Thyroid gland (tissue), 4 donors: ENCODE measurements around the gene CEP170. TPM values are rescaled to one million over a fixed set of nuclear protein-coding genes. Genes with fewer than 3 reads are reported as not detected.

Experiments used
- DNase-seq, 2 donors: peaks; one replicate each; pipeline ENCODE4 v3.0.0-alpha.2; 2019
- H3K27ac ChIP-seq, 3 donors: fragments of 200-600 bp; sonication (generic); 1 replicate in 2 of 3; 2 replicates in 1 of 3; pipeline ENCODE4 v1.5.1; 2016 to 2019; ENCODE audit warnings: mild to moderate bottlenecking in 1 of 3, moderate library complexity in 1 of 3
- H3K27me3 ChIP-seq: fragments of 200-600 bp; sonication (generic); one replicate; pipeline ENCODE4 v1.5.1; 2019
- H3K36me3 ChIP-seq, 2 donors: fragments of 200-600 bp; sonication (generic); one replicate each; pipeline ENCODE4 v1.5.1; 2016 to 2019
- H3K4me1 ChIP-seq, 2 donors: fragments of 200-600 bp; sonication (generic); one replicate each; pipeline ENCODE4 v1.5.1; 2017 to 2019
- H3K4me3 ChIP-seq, 3 donors: fragments of 200-600 bp; sonication (generic); replicated peaks in 1 of 3; 1 replicate in 2 of 3; 2 replicates in 1 of 3; pipeline ENCODE4 v1.5.1; 2016; ENCODE audit warnings: mild to moderate bottlenecking in 1 of 3
- H3K9me3 ChIP-seq: fragments of 200-600 bp; sonication (generic); one replicate; pipeline ENCODE4 v1.5.1; 2017
- POLR2A ChIP-seq, 2 donors: fragments of 450-650 bp; IDR thresholded peaks; one replicate each; pipeline ENCODE4 v1.6.1; 2017; ENCODE audit warnings: antibody characterized with exemption in 2 of 2, mild to moderate bottlenecking in 2 of 2, moderate library complexity in 1 of 2
- WGBS, 2 donors: methylation state at CpG; one replicate each; pipeline ENCODE4 v1.1.5; 2017; 5-methylcytosine and 5-hydroxymethylcytosine counted together
- intact Hi-C: fragments of 100-400 bp; cut with DNase I; formaldehyde crosslinking; loops from one replicate; pipeline ENCODE4 v1.15.1; 2023
- total RNA-seq, 4 donors: library from RNA; depleted of rRNA; stranded (reverse); fragments of >200 nt; gene quantifications; one replicate each; pipeline ENCODE4 v1.2.3, GENCODE V29; 2016
- TF ChIP-seq, protein P1 (sequence below), 6 experiments: fragments of 200-600 bp in 3 of 6; fragments of 450-650 bp in 3 of 6; sonication (generic) in 3 of 6; IDR thresholded peaks; one replicate each; pipeline ENCODE4 v1.5.1; 2016 to 2019; ENCODE audit warnings: antibody characterized with exemption in 6 of 6, mild to moderate bottlenecking in 2 of 6, inconsistent platforms in 1 of 6, moderate library complexity in 1 of 6

The CEP170 gene
- total RNA-seq, 4 donors from 2014 or later: 62.8 to 93.8 (median 75.3) TPM

DNA sequence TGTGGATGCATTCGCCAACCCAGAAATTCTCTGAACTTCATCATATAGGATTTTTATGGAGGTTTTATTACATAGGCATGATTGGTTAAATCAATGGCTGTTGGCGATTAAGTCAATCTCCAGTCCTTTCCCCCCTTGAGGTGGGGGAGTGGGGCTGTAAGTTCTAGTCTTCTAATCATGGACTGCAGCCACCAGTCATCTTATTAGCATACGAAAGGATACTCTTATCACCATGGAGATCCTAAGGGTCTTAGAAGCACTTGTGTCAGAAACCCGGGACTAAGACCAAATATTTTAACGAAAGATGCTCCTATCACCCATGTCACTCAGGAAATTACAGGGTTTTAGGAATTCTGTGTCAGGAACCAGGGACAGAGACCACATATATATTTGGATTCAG, 37.0 kb upstream of the CEP170 start:
- WGBS, 2 donors: 87 to 88% methylated on average over 5 of the region's 5 CpGs
- no peak overlapping the region for H3K4me3 ChIP-seq
- no peak for TF ChIP-seq POLR2A (IDR thresholded peaks at IDR 0.05)
- TF ChIP-seq, protein P1, sequence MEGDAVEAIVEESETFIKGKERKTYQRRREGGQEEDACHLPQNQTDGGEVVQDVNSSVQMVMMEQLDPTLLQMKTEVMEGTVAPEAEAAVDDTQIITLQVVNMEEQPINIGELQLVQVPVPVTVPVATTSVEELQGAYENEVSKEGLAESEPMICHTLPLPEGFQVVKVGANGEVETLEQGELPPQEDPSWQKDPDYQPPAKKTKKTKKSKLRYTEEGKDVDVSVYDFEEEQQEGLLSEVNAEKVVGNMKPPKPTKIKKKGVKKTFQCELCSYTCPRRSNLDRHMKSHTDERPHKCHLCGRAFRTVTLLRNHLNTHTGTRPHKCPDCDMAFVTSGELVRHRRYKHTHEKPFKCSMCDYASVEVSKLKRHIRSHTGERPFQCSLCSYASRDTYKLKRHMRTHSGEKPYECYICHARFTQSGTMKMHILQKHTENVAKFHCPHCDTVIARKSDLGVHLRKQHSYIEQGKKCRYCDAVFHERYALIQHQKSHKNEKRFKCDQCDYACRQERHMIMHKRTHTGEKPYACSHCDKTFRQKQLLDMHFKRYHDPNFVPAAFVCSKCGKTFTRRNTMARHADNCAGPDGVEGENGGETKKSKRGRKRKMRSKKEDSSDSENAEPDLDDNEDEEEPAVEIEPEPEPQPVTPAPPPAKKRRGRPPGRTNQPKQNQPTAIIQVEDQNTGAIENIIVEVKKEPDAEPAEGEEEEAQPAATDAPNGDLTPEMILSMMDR (IDR thresholded peaks at IDR 0.05): no peak
- H3K9me3 ChIP-seq: no peaks in the 10 kb centered on the region
- no peak for DNase-seq
- H3K4me1 ChIP-seq: peaks cover 4 to 8% of the 10 kb centered on the region in 2 donors
- H3K27ac ChIP-seq: no peak overlapping the region
- H3K36me3 ChIP-seq: no peaks in the 10 kb centered on the region
- intact Hi-C loops: no loop called here
- no peaks in the 10 kb centered on the region for H3K27me3 ChIP-seq

DNA sequence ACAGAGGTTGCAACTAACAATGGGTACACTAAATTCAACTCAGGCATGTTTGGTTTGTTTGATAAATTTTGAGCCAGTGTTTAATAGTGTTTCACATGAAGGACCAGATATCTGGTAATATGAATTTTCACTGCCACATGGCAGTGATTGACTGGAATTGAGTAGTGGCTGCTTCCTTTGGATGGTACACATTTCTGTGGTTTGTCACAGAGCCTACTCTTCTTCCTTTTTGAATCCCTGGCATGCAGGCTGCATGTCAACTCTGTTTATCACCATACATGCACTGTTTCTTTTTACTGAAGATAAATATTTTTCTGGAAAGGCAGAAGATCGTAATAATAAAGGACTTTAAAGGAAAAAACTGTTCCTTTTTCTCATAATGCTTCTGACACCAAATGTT, 36.2 kb upstream of the CEP170 start:
- WGBS, 2 donors: 88 to 98% methylated on average over 1 of the region's 1 CpG

DNA sequence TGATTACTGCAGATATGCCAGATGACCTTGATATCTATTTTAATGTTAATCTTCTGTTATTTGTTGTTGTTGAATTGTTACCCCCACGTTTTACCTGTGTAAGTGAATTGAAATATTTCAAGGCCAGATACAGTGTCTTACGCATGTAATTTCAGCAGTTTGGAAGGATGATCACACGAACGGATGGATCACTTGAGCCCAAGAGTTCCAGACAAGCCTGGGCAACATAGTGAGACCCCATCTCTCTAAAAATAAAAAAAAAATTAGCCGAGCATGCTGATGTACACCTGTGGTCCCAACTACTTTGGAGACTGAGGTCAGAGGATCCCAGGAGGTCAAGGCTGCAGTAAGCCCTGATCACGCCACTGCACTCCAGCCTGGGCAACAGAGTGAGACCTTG, 33.0 kb upstream of the CEP170 start:
- Histone ChIP-seq H3K27me3 (no peaks in the 10 kb centered on the region), H3K4me1 (peaks cover 9 to 12% of the 10 kb centered on the region in 2 donors), H3K9me3 (no peaks in the 10 kb centered on the region), H3K27ac (peak overlapping the region in 1 of 3 donors; percentile 52), H3K4me3 (no peak overlapping the region), H3K36me3 (no peaks in the 10 kb centered on the region)
- 89 to 93% methylated on average over 6 of the region's 6 CpGs for WGBS, 2 donors
- no peak for DNase-seq
- TF ChIP-seq POLR2A (IDR thresholded peaks at IDR 0.05): no peak
- TF ChIP-seq, protein P1 (IDR thresholded peaks at IDR 0.05): no peak
- intact Hi-C loops: no loop called here

More for the DNA sequence above, 36.2 kb upstream of the CEP170 start:
- intact Hi-C loops: no loop called here
- Histone ChIP-seq H3K27ac (no peak overlapping the region), H3K4me3 (no peak overlapping the region), H3K9me3 (no peaks in the 10 kb centered on the region), H3K4me1 (peaks cover 9 to 12% of the 10 kb centered on the region in 2 donors), H3K27me3 (no peaks in the 10 kb centered on the region), H3K36me3 (no peaks in the 10 kb centered on the region)
- no peak for TF ChIP-seq POLR2A (IDR thresholded peaks at IDR 0.05)
- TF ChIP-seq, protein P1 (IDR thresholded peaks at IDR 0.05): no peak
- no peak for DNase-seq

DNA sequence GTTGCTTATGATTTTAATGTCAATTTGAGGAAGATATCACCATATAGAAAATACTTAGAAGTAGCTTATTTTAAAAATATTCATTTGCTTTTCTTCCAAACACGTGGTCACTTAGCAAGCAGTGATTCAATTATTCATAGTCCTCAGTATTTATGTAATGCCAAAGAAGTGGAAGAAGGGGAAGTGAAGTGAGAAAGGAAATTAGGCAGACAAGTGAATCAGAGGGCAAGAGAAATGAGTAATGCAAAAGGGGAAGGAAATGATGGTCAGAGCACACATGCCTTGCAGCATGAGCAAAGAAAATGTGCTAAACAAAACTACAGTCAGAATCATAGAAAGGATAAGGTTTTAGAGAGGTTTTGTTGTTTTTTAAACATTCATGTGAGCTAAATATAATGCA, 32.6 kb upstream of the CEP170 start:
- Histone ChIP-seq H3K36me3 (no peaks in the 10 kb centered on the region), H3K4me3 (no peak overlapping the region), H3K9me3 (no peaks in the 10 kb centered on the region), H3K4me1 (peaks cover 9 to 12% of the 10 kb centered on the region in 2 donors), H3K27ac (peak overlapping the region in 2 of 3 donors; percentile 29 to 52), H3K27me3 (no peaks in the 10 kb centered on the region)
- no peak for TF ChIP-seq POLR2A (IDR thresholded peaks at IDR 0.05)
- TF ChIP-seq, protein P1 (IDR thresholded peaks at IDR 0.05): no peak
- WGBS, 2 donors: 51 to 62% methylated on average over 1 of the region's 1 CpG
- no peak for DNase-seq
- intact Hi-C loops: no loop called here

DNA sequence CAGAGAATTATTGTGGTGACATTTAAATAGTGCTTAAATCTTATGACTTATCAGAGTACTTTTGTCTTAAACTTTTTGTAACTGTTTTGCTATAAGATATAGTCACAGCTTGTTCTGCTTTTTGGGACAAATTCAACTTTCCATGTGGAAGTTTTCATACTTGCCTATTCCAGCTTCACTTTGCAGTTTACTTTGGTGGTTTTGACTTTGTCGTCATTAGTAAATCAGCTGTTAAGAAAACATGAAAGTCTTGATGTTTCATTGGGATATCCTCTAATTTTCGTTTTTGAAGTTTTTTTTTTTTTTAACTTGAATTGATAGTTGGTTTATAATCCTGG, 32.0 kb upstream of the CEP170 start:
- Histone ChIP-seq H3K9me3 (no peaks in the 10 kb centered on the region), H3K36me3 (no peaks in the 10 kb centered on the region), H3K27me3 (no peaks in the 10 kb centered on the region), H3K4me3 (no peak overlapping the region), H3K4me1 (peaks cover 9 to 12% of the 10 kb centered on the region in 2 donors), H3K27ac (peak overlapping the region in 2 of 3 donors; percentile 29 to 52)
- DNase-seq: no peak
- no peak for TF ChIP-seq POLR2A (IDR thresholded peaks at IDR 0.05)
- TF ChIP-seq, protein P1 (IDR thresholded peaks at IDR 0.05): no peak
- 39 to 47% methylated on average over 2 of the region's 2 CpGs for WGBS, 2 donors
- intact Hi-C loops: no loop called here
